B cell (primary cell): ENCODE results near the gene SNRNP27. TPM values are rescaled to one million over a fixed set of nuclear protein-coding genes. Genes with fewer than 3 reads are reported as not detected.

ENCODE experiments used
- ATAC-seq: fragments of 200-7000 bp; cut with Tn5 transposase; one replicate; pipeline ENCODE4 v1.10.0; 2021; ENCODE audit warnings: low read depth, mild to moderate bottlenecking, moderate number of reproducible peaks, moderate library complexity
- CTCF ChIA-PET: fragments of 350-600 bp; sonication (Branson Sonifier 250); formaldehyde crosslinking; loops from one replicate; lab custom pipeline; 2021; ENCODE audit warnings: antibody characterized with exemption, inconsistent platforms; lab: Charles Lee
- POLR2A ChIA-PET: fragments of 350-600 bp; sonication (Branson Sonifier 250); formaldehyde crosslinking; loops from one replicate; lab custom pipeline; 2021; ENCODE audit warnings: antibody characterized with exemption; lab: Charles Lee
- DNase-seq: peaks from one replicate; pipeline ENCODE4 v3.0.0; 2013
- H2AFZ ChIP-seq: 2 replicates; pipeline ENCODE4 v1.6.1; 2012; ENCODE audit warnings: mild to moderate bottlenecking, low read depth, low read length; ENCODE audit not compliant: insufficient read depth, poor library complexity, severe bottlenecking
- H3K27ac ChIP-seq, 2 donors: 1 replicate in 1 of 2; 2 replicates in 1 of 2; pipeline ENCODE4 v1.5.1; 2012 to 2013; ENCODE audit warnings: low read length in 2 of 2, mild to moderate bottlenecking in 2 of 2, moderate library complexity in 1 of 2
- H3K27me3 ChIP-seq, 4 experiments: fragments of 200-600 bp in 1 of 4; sonication (generic) in 1 of 4; replicated peaks in 1 of 4; 1 replicate in 2 of 4; 2 replicates in 2 of 4; pipeline versions ENCODE4 v1.6.1 to v1.7.0; 2013 to 2016; ENCODE audit warnings: low read length in 3 of 4, mild to moderate bottlenecking in 2 of 4, mixed read lengths in 1 of 4, moderate library complexity in 1 of 4; ENCODE audit not compliant: insufficient read depth in 4 of 4, control insufficient read depth in 3 of 4; ENCODE audit errors: control extremely low read depth in 1 of 4
- H3K36me3 ChIP-seq, 2 experiments: replicated peaks in 1 of 2; 1 replicate in 1 of 2; 2 replicates in 1 of 2; pipeline versions ENCODE4 v1.6.1 to v1.7.1; 2013; ENCODE audit warnings: low read length in 1 of 2; ENCODE audit not compliant: insufficient read depth in 2 of 2, control insufficient read depth in 1 of 2; ENCODE audit errors: control extremely low read depth in 1 of 2, extremely low read depth in 1 of 2
- H3K4me1 ChIP-seq, 2 donors: fragments of 200-600 bp in 1 of 2; sonication (generic) in 1 of 2; 1 replicate in 1 of 2; 2 replicates in 1 of 2; pipeline versions ENCODE4 v1.5.1 to v1.6.1; 2013 to 2017; ENCODE audit warnings: low read length in 2 of 2; ENCODE audit not compliant: control insufficient read depth in 2 of 2, insufficient read depth in 2 of 2
- H3K4me2 ChIP-seq: replicated peaks from 2 replicates; pipeline ENCODE3; 2012; ENCODE audit warnings: mild to moderate bottlenecking, low read depth, low read length; ENCODE audit not compliant: poor library complexity, severe bottlenecking
- H3K4me3 ChIP-seq, 5 experiments: fragments of 200-600 bp in 1 of 5; sonication (generic) in 1 of 5; 1 replicate in 3 of 5; 2 replicates in 2 of 5; pipeline versions ENCODE4 v1.5.1 to v1.7.0; 2011 to 2016; ENCODE audit warnings: low read length in 4 of 5, mild to moderate bottlenecking in 4 of 5, low read depth in 2 of 5, control low read depth in 1 of 5, moderate library complexity in 1 of 5; ENCODE audit not compliant: insufficient read depth in 1 of 5; ENCODE audit errors: control extremely low read depth in 1 of 5, extremely low read depth in 1 of 5
- H3K79me2 ChIP-seq: fragments of 200-600 bp; sonication (generic); one replicate; pipeline ENCODE4 v1.6.0; 2016; ENCODE audit warnings: low read length; ENCODE audit not compliant: control insufficient read depth, insufficient read depth
- H3K9ac ChIP-seq: fragments of 200-600 bp; sonication (generic); 2 replicates; pipeline ENCODE4 v1.6.1; 2017; ENCODE audit warnings: mild to moderate bottlenecking, low read length, moderate library complexity
- H3K9me3 ChIP-seq, 3 donors: one replicate each; pipeline versions ENCODE4 v1.6.1 to v1.7.1; 2013; ENCODE audit warnings: low read length in 2 of 3; ENCODE audit not compliant: control insufficient read depth in 2 of 3, insufficient read depth in 1 of 3; ENCODE audit errors: control extremely low read depth in 1 of 3
- H4K20me1 ChIP-seq: 2 replicates; pipeline ENCODE4 v1.6.0; 2012; ENCODE audit warnings: mild to moderate bottlenecking, low read length; ENCODE audit not compliant: insufficient read depth, control insufficient read depth, poor library complexity, severe bottlenecking
- H3K27ac Mint-ChIP-seq: one replicate; pipeline ENCODE4 v1.8.0; 2021; ENCODE audit warnings: mixed read lengths
- H3K27me3 Mint-ChIP-seq: one replicate; pipeline ENCODE4 v1.8.0; 2021; ENCODE audit warnings: mixed read lengths
- H3K4me1 Mint-ChIP-seq: one replicate; pipeline ENCODE4 v1.8.0; 2021; ENCODE audit warnings: mixed read lengths
- H3K4me3 Mint-ChIP-seq: one replicate; pipeline ENCODE4 v1.8.0; 2021; ENCODE audit warnings: mixed read lengths
- H3K9me3 Mint-ChIP-seq: one replicate; pipeline ENCODE4 v1.8.0; 2022; ENCODE audit warnings: mixed read lengths; ENCODE audit not compliant: insufficient read depth
- CTCF ChIP-seq: fragments of 200-600 bp; IDR thresholded peaks from one replicate; pipeline ENCODE4 v1.8.0; 2022; ENCODE audit warnings: antibody characterized with exemption, mild to moderate bottlenecking
- EZH2 ChIP-seq: IDR thresholded peaks from 2 replicates; pipeline ENCODE4 v1.6.1; 2012; ENCODE audit warnings: borderline replicate concordance, low read depth, mild to moderate bottlenecking, moderate library complexity, low read length; ENCODE audit not compliant: insufficient read depth, poor library complexity, severe bottlenecking
- WGBS: methylation state at CpG from one replicate; pipeline ENCODE4 v1.1.5; 2013; ENCODE audit warnings: missing lambda C conversion rate; ENCODE audit not compliant: insufficient coverage; 5-methylcytosine and 5-hydroxymethylcytosine counted together
- intact Hi-C: fragments of 100-400 bp; cut with micrococcal nuclease; formaldehyde crosslinking; loops from one replicate; pipeline ENCODE4 v1.10.0; 2022
- polyA plus RNA-seq: library from polyadenylated mRNA; depleted of rRNA; stranded (reverse); fragments of >200 nt; gene quantifications from 2 replicates; pipeline ENCODE4 v1.2.3, GENCODE V29; 2012
- total RNA-seq, 2 donors: library from RNA; stranded (reverse); fragments of 120-200 nt in 1 of 2; gene quantifications; 1 replicate in 1 of 2; 2 replicates in 1 of 2; pipeline versions ENCODE4 v1.2.3 to v1.2.4, GENCODE V29; 2013 to 2022

SNRNP27 gene
- total and polyA plus RNA-seq, 2 donors (not counting 1 experiment from before 2014, with no cell fraction given): 20.5 to 54.8 TPM

DNA sequence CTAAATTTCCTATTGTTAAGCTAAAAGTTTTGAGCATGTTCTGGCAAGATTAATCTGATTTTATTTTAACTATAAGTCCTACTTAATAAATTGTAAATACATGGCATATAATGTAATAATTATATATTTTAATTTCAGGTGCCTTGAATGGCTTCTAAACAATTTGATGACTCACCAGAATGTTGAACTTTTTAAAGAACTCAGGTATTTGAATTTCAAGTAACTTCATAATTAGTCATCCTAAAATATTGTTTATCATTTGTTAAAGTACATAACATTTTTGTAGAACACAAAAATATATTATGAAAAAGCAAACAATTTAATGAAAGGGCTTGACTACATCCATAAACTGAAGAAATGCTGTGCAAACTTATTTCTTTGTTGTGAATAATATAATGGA, 49.8 kb upstream of the SNRNP27 start:
- Mint-ChIP-seq H3K4me3 (no peak overlapping the region), H3K4me1 (no peaks in the 10 kb centered on the region), H3K27me3 (no peaks in the 10 kb centered on the region), H3K27ac (no peak overlapping the region), H3K9me3 (no peaks in the 10 kb centered on the region)
- H3K9me3 ChIP-seq: no peaks in the 10 kb centered on the region
- TF ChIP-seq EZH2: no peak
- TF ChIP-seq CTCF: no peak
- DNase-seq: no peak
- H2AFZ ChIP-seq: no peak overlapping the region
- intact Hi-C loops: no loop called here
- peaks cover 12 to 54% of the 10 kb centered on the region in 2 experiments for H3K36me3 ChIP-seq
- no peaks in the 10 kb centered on the region for H3K79me2 ChIP-seq
- POLR2A ChIA-PET: no interaction called here
- no peaks in the 10 kb centered on the region for H3K4me1 ChIP-seq
- no peak overlapping the region for H3K27ac ChIP-seq
- no peaks in the 10 kb centered on the region for H3K27me3 ChIP-seq
- H4K20me1 ChIP-seq: no peaks in the 10 kb centered on the region
- no peak overlapping the region for H3K4me2 ChIP-seq
- ATAC-seq: no peak
- no peak overlapping the region for H3K4me3 ChIP-seq
- CTCF ChIA-PET: no interaction called here
- no peak overlapping the region for H3K9ac ChIP-seq

- Histone ChIP-seq H3K9me3 (no peaks in the 10 kb centered on the region), H3K4me3 (no peak overlapping the region), H3K4me1 (no peaks in the 10 kb centered on the region), H3K9ac (no peak overlapping the region), H3K36me3 (peaks cover 12 to 57% of the 10 kb centered on the region in 2 experiments), H2AFZ (no peak overlapping the region), H3K27me3 (no peaks in the 10 kb centered on the region), H4K20me1 (no peaks in the 10 kb centered on the region), H3K79me2 (no peaks in the 10 kb centered on the region), H3K27ac (no peak overlapping the region), H3K4me2 (no peak overlapping the region)
- H3K4me1 Mint-ChIP-seq: no peaks in the 10 kb centered on the region
- no peaks in the 10 kb centered on the region for H3K27me3 Mint-ChIP-seq
- no peak overlapping the region for H3K4me3 Mint-ChIP-seq
- no peak for TF ChIP-seq CTCF
- TF ChIP-seq EZH2: no peak
- no peaks in the 10 kb centered on the region for H3K9me3 Mint-ChIP-seq
- ATAC-seq: no peak
- intact Hi-C loops: no loop called here
- ChIA-PET CTCF (no interaction called here), POLR2A (no interaction called here)
- 100% methylated on average over 2 of the region's 3 CpGs for WGBS
- no peak for DNase-seq
- H3K27ac Mint-ChIP-seq: no peak overlapping the region
These were observed 49.2 kb upstream of the SNRNP27 start for GRCh38 chr2:69844560-69844959.
